ENCODE data around the gene FOXR1.
"Not testable (repeated sequence)": the region's sequence is repeated elsewhere in the genome, so short reads cannot be mapped to it uniquely, and the experiment has no call there.

The FOXR1 gene

DNA sequence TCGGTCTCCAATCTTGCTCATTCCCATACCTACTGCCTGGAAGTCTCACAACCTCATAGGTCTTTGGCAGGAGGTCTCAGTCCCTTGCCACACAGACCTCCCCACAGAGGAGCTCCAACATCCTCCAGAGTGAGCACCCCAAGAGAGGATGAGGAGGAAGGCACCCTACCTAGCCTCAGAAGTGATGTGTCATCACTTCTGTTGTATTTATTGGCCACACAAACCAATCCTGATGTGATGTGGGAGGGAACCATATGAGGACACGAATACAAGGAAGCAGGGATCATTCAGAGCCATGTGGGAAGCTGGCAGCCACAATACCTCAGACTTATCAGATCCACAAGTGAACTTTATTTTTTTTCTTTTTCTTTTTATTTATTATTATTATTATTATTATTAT lies 24.5 kb upstream of the FOXR1 start:
- no peak for DNase-seq (ENCODE audit: low spot score)

DNA sequence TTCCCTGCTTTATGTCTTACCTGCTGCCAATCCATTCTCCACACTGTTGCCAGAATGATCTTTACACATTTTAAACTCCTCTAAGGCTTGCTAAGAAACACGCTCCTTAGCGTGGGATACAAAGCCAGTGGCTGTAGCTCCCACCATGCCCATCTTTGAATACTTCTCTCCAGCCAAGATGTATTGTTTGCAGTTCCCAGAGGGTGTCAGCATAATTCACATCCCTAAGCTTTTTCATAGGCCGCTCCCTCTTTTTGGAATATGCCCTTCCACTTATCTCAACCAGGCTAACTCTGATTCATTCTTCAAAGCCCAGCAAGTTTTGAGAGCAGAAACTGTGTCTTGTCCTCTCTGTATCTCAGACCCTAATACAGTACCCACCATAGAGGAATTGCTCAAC lies 23.6 kb upstream of the FOXR1 start:
- no peak for DNase-seq (ENCODE audit: low spot score)

DNA sequence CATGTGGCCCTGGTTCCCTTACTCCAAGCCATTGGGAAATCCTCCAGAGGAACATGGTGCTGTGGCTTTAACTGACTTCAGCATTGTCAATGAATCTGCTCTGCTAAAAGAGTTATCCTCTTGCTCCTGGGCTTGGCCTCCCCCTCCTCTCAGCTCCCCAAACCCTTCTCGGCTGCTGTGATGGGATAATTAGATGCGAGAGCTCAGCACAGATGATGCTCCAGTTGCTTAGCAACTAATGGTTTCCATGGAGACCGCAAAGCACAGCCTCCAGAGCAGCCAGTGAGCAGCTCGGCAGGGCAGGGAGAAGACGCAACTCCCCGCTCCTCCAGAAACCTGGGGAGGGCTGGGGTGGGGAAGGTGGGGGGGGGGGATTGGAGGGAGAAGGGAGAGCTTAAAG lies 18.3 kb upstream of the FOXR1 start:
- DNase-seq (ENCODE audit: low spot score), result no peak

DNA sequence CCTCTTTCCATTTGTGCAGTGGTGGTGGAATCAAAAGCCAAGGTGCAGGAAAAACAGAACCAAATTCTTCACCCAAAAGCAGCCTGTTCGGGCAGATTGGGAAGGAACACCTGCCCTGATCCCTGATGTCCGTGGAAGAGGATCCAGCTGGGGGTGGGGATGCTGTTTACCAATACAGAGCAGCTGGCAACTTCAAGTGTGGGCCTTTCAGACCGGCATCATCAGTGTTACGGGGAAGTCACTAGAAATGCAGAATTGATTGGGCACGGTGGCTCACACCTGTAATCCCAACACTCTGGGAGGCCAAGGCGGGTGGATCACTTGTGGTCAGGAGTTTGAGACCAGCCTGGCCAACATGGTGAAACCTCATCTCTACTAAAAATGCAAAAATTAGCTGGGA lies 17.6 kb upstream of the FOXR1 start:
- not testable (repeated sequence) for DNase-seq (ENCODE audit: low spot score)

DNA sequence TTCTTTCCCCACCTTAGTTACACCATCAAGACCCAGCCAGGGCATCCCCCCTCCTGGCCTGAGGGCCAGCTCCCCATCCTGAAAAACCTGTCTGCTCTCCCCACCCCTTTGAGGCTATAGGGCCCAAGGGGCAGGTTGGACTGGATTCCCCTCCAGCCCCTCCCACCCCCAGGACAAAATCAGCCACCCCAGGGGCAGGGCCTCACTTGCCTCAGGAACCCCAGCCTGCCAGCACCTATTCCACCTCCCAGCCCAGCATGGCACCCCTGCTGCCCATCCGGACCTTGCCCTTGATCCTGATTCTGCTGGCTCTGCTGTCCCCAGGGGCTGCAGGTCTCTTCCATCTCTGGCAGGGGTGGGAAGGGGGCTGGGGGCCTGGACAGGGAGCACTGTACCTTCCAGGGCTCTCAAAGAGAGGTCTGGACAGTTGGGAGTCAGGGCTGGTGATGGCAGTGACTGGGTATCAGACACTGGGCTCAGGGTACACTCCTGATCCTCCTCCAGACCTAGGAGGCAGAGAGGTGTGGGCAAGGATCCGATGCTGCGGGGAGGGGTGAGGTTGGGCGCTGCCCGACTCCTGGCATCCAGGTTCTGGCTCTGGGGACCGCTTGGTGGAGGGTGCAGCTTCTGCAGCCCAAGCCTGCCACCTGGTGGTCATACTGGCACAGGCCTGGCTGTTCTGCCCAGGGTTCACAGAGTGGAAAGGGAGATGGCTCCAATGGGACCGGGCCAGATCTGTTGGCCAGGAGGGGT lies 15.3 kb upstream of the FOXR1 start, which contains the start of gene UPK2:
TSS of gene UPK2 (plus strand) at position 205 of the 753 bp plus-strand sequence. CDS start at position 258, 53 bp downstream.
- DNase-seq (ENCODE audit: low spot score), result peak; percentile 82

DNA sequence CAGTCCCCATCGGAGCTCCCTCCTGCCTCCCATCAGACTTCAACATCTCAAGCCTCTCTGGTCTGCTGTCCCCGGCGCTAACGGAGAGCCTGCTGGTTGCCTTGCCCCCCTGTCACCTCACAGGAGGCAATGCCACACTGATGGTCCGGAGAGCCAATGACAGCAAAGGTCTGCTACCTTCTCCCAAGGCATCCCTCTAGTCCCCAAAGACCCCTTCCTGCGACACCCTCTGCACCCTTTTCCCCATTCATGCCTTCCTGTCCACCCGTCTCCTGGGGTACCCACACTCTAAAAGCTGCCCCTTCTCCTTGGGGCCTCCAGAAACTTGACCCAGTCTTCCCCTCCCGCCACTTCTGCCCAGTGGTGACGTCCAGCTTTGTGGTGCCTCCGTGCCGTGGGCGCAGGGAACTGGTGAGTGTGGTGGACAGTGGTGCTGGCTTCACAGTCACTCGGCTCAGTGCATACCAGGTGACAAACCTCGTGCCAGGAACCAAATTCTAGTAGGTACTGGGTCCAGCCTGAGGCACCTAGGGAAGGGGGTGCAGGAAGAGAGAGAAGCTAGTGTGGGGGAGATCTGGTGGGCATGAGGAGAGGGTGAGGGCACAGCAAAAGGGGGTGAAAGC lies 14.6 kb upstream of the FOXR1 start:
- no peak for DNase-seq (ENCODE audit: low spot score)

DNA sequence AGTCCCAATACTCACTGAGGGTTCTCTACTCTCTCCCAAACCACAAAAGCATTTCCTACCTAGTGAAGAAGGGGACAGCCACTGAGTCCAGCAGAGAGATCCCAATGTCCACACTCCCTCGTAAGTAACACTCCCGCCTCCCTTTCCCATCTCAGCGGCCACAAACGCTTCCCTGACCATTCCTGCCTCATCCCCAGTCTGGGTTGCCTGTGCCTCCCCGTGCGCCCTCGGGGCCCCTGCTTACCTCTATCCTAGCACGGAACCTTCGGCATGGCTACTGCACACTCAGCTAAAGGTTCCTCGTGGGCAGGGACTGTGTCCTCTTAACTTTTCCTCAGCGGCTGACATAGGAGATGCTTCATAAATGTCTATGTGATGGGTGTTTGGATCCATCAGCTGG lies 14.0 kb upstream of the FOXR1 start:
- no peak for DNase-seq (ENCODE audit: low spot score)

DNA sequence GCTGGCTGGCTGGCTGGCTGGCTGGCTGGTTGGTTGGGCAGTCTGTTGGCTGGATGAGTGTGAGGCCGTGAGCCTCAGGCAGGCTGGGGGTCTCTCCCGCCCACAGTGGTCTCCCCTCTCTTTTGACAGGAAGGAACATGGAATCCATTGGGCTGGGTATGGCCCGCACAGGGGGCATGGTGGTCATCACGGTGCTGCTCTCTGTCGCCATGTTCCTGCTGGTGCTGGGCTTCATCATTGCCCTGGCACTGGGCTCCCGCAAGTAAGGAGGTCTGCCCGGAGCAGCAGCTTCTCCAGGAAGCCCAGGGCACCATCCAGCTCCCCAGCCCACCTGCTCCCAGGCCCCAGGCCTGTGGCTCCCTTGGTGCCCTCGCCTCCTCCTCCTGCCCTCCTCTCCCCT lies 13.6 kb upstream of the FOXR1 start:
- DNase-seq (ENCODE audit: low spot score), result no peak

DNA sequence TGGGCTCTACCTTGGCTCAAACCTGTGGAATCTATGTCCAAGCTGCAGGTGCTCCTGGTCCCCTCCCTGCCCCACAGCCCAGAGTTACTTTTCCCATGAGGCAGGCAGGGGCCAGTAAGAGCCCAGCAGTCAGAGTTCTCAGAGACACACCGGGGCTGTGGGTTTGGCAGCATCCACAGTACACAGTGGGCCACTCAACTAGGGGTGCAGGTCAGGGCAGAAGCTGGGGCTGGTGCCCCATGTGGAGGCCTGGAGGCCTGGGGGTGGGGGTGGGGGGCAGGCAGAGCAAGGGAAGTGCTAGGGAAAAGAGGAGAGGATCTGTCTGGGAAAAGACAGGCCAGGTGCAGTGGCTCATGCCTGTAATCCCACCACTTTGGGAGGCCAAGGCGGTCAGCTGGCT lies 13.0 kb upstream of the FOXR1 start:
- DNase-seq (ENCODE audit: low spot score), result no peak

DNA sequence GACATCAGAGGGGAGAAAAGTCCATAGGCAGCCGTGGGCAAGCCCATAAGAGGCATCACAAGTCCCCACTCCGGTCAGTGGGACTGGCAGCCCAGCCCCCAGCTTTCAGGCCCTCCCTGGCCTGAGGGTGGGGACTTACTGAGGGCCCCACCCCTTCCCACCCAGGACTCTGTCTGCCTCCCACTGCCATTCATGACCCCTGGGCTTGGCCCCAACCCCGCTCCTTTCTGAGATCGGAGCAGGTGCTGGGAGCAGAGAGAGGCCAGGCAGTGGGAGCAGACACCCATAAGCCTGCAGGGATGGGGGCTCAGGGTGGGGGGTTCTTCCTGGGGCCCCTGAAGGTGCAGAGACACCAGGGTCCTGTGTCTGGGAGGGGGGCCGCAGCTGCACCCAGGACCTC lies 10.4 kb upstream of the FOXR1 start:
- DNase-seq (ENCODE audit: low spot score), result no peak

DNA sequence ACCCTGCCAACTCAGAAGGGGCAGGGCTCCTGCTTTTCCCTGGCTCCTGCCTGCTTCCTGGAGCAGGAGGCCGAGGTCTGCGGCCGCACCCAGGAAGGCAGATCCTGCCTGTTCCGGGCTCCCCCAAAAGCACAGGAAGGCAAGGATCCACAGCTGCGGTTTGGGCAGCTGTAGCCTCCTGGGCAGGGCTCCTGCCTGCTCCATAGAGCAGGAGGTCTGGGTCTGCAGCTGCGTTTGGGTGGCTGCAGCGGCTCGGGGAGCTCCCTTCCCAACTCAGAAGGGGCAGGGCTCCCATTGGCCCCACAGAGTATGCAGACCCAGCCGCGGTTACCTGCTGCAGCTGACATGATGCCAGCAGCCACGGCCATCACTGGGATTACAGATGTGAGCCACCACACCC lies 10.0 kb upstream of the FOXR1 start:
- peak; percentile 55 for DNase-seq (ENCODE audit: low spot score)

DNA sequence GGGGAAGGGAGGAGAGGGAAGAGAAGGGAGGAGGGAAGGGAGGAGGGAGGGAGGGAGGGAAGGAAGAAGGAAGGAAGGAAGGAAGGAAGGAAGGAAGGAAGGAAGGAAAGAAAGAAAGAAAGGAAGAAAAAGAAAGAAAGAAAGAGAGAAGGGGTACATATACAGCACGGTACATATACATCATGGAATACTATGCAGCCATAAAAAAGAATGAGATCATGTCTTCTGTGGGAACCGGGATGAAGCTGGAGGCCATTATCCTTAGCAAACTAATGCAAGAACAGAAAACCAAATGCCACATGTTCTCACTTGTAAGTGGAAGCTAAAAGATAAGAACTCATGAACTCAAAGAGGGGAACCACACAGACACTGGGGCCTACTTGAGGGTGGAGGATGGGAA lies 2.1 kb upstream of the FOXR1 start:
- DNase-seq (ENCODE audit: low spot score), result not testable (repeated sequence)

DNA sequence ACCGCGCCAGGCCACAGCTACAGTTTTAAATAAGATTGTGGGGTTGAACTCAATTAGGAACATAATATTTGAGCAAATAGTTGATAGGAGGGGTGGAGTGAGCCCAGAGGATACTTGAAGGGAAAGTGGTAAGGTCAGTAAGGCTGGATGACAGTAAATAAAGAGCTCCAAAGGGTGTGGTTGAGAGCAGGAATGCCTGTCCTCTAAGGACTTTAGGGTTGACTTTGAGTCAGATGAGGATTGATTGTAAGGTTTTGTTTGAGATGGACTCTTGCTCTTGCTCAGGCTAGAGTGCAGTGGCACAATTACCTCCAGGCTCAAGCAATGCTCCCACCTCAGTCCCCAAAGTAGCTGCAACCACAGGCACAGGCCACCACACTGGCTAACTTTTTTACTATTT lies 2.4 kb downstream of the FOXR1 start:
- DNase-seq (ENCODE audit: low spot score), result no peak

DNA sequence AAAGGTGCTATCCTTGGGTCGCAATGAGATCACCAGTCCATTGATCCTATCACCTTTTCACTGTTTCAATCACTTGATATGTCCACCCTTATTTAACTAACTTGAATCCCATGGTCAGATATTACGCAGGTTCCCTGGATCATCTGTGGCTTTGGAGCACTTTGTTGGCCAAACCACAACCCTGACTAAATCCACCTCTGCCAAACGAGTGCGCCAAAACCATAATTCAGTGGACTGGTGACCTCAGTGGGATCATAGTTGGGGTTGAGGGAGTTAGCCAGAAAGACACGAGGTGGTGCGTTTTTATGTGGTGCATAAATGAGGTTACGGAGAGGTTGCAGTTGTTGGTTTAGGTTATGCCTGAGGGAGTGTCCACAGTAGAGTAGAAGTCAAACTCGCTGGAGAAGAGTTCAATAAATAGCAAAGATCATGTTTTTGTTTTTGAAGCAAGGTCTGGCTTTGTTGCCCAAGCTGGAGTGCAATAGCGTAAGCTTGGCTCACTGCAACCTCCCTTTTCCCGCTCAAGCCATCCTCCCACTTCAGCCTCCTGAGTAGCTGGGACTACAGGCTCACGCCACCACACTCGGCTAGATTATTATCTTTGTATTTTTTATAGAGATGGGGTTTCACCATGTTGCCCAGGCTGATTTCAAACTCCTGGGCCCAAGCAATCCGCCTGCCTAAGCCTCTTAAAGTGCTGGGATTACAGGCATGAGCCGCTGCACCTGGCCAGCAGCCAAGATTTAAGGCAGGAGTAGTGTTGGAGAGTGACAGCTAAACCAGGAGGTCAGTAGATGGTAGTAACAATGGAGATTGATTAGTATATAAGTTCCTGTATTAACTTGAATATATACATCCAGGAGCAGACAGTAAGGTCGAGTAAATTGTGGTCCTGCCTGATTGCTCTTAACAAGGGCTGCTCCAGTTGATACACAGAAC lies 4.5 kb downstream of the FOXR1 start:
- peak; percentile 19 for DNase-seq (ENCODE audit: low spot score)

DNA sequence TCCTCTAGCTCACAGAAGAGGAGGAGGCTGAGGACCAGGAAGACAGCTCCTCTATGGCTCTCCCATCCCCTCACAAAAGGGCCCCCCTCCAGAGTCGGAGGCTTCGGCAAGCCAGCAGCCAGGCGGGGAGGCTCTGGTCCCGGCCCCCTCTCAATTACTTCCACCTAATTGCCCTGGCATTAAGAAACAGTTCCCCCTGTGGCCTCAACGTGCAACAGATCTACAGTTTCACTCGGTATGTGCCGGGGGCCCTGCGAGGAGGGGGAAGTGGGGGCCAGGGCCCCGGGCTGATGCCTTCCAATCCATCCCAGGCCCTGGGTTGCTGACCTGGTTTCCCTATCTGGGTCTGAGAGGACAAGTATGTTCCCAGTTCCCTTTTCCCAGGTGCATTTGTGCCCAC lies 7.9 kb downstream of the FOXR1 start:
- DNase-seq (ENCODE audit: low spot score), result no peak

DNA sequence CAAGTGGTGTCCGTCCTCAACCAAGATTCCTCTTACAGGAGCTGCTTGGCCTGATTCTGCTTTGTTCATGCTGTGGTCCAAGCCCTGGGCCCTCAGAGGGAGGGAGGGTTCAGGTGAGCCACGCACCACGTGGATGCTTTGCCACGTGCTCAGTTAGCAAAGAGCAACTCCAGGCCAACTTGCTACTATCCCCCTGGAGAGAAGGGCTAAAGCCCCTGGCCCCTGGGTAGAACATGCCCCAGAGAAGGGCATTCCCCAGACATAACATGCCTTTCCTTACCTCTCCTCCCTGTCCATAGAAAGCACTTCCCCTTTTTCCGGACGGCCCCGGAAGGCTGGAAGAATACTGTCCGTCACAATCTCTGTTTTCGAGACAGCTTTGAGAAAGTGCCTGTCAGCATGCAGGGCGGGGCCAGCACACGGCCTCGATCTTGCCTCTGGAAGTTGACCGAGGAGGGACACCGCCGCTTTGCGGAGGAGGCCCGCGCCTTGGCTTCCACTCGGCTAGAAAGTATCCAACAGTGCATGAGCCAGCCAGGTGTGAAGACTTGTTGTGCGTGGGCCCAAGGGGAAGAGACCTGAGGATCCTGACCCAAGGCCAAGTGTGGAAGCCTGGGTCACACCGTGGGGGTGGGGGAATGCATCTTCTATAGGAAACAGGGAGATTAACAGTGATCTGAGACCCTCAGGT lies 8.8 kb downstream of the FOXR1 start:
- DNase-seq (ENCODE audit: low spot score), result no peak

DNA sequence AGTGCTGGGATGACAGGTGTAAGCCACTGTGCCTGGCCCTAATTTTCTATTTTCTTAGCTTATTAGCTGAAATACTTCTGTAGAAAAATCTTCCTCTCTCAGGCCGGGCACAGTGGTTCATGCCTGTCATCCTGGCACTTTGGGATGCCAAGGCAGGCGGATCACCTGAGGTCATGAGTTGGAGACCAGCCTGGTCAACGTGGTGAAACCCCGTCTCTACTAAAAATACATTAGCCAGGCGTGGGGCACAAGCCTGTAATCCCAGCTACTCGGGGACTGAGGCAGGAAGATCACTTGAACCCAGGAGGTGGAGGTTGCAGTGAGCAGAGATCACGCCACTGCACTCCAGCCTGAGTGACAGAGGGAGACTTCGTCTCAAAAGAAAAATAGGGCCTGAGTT lies 12.8 kb downstream of the FOXR1 start:
- DNase-seq (ENCODE audit: low spot score), result not testable (repeated sequence)

DNA sequence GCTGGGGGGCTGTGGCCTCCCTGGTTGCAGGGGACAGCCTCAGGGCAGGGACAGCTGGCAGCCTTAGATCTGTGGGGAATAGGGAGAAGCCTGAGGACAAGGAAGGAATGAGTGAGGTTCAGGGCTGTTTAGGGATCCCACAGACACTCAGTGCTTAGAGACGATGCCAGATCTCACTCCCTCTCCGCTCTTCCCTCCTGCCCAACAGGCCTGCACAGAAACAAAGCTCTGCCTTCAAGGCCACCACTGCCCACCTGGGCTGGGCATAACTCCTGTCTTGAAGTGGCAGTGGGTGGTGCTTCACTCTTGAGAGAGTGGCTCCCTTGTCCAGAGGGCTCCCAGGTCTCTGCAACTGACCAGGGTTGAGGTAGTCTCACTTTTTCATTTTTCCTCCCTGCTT lies 13.3 kb downstream of the FOXR1 start:
- DNase-seq (ENCODE audit: low spot score), result no peak

DNA sequence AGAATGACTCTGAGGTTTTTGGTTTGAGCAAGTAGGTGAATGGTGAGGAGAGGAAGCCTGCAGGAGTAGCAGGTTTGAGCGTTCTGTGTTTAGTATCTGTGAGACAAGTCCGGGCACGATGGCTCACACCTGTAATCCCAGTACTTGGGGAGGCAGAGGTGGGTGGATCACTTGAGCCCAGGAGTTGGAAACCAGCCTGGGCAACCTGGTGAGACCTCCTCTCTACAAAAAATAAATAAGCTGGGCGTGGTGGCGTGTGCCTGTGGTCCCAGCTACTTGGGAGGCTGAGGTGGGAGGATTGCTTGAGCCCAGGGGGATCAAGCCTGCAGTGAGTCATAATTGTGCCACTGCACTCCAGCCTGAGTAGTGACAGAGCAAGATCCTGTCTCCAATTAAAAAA lies 16.7 kb downstream of the FOXR1 start:
- no peak for DNase-seq (ENCODE audit: low spot score)

DNA sequence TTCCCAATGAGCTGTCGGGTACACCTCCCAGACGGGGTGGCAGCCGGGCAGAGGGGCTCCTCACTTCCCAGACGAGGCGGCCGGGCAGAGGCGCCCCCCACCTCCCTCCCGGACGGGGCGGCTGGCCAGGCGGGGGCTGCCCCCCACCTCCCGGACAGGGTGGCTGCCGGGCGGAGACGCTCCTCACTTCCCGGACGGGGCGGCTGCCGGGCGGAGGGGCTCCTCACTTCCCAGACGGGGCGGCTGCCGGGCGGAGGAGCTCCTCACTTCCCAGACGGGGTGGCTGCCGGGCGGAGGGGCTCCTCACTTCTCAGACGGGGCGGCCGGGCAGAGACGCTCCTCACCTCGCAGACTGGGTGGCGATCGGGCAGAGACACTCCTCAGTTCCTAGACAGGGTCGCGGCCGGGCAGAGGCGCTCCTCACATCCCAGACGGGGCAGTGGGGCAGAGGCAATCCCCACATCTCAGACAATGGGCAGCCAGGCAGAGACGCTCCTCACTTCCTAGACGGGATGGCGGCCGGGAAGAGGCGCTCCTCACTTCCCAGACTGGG lies 20.0 kb downstream of the FOXR1 start:
- not testable (repeated sequence) for DNase-seq (ENCODE audit: low spot score)

DNA sequence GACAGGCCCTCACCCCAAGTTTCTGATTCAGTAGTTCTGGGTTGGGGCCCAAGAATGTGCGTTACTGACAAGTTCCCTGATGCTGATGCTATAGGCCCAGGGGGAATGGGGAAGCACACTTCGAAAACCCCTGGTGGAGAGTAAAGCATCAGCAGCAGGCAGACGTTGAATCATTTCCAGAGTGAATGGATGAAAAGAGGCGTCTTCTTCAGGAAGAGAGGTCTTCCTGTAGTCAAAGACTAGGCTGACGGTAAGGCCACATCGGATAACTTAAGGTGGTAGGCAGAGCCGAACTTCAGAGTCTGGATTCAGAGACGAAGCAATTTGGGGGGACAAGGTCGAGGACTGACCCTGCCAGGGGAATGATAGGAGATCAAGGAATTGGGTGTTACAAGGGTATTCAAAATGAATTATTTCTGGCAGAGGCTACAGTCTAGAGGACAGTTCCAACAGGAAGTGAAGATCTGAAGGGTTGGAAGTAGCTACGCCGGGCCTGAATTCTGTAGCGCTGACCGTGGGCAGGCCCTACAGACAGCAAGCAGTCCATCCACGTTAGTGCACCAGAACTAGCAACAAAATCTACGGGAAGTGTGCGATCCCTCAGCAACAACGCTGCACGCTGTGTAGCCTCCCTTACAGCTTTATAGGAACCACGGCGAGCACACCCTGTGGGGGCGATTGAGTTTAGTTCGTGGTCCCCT lies 25.5 kb downstream of the FOXR1 start:
- peak; percentile 29 for DNase-seq (ENCODE audit: low spot score)
